C4-2B (cell line): ENCODE measurements around the gene KDM5A.
"Not testable (repeated sequence)": the region's sequence is repeated elsewhere in the genome, so short reads cannot be mapped to it uniquely, and the experiment has no call there.

Experiments
- H3K27ac ChIP-seq: fragments of 450-650 bp; 2 replicates; pipeline ENCODE4 v1.5.1; 2017
- ZFX ChIP-seq: fragments of 450-650 bp; IDR thresholded peaks from 2 replicates; pipeline ENCODE4 v1.6.1; 2017
- TF ChIP-seq, protein P1 (sequence below): fragments of 450-650 bp; conservative IDR thresholded peaks from 2 replicates; pipeline ENCODE4 v1.5.1; 2017; ENCODE audit warnings: mild to moderate bottlenecking

KDM5A gene

DNA sequence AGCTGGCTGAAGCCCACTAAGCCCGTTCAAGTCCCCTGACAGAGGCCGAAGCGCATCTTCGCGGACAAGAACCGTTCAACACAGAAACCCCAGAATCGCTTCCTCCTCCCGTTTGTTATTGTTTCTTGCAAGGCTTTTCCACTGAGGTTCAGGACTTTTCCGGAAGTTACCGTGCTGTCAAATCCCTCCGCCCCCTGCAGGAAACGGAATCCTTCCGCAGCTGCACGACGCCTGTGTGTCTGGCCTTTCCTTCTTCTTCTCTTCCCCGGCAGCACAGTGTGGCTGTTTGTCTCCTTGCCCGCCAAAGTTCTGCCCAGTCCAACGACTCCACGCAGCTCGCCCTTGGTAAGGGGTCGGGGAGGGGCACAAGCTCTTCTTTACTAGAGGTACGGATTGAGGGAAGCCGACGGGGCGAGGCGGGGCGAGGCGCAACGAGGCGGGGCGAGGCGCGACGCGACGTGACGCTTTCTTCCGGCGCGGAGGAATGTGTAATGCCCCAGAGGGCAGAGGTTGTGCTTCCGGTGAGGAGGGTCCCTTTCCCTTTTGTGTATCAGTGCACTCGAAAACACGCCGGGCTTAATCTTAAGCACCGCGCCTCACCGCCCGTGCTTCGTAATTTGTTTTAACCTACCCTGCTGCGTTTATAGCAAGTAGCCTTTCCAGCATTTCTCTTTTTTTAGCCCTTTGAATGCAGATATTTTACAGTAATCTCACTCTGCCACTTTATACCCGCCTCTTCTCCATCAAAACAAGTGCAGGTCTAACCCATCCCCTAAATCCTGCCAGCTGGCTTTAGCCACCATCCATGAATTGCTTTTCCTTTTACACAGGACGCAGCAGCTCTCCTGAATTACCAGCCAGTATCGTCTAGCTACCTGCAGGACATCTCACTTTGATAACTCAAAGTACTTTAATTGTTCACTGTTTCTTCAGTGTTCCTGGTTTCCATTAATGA, at the start of gene KDM5A:
Gene KDM5A (minus strand): TSS at position 179 of the 955 bp plus-strand sequence. CDS start 229 bp downstream, outside the sequence.
- peak within 1 kb of the TSS; percentile 84 for H3K27ac ChIP-seq
- TF ChIP-seq, protein P1, sequence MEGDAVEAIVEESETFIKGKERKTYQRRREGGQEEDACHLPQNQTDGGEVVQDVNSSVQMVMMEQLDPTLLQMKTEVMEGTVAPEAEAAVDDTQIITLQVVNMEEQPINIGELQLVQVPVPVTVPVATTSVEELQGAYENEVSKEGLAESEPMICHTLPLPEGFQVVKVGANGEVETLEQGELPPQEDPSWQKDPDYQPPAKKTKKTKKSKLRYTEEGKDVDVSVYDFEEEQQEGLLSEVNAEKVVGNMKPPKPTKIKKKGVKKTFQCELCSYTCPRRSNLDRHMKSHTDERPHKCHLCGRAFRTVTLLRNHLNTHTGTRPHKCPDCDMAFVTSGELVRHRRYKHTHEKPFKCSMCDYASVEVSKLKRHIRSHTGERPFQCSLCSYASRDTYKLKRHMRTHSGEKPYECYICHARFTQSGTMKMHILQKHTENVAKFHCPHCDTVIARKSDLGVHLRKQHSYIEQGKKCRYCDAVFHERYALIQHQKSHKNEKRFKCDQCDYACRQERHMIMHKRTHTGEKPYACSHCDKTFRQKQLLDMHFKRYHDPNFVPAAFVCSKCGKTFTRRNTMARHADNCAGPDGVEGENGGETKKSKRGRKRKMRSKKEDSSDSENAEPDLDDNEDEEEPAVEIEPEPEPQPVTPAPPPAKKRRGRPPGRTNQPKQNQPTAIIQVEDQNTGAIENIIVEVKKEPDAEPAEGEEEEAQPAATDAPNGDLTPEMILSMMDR, result no peak
- TF ChIP-seq ZFX, result no peak

DNA sequence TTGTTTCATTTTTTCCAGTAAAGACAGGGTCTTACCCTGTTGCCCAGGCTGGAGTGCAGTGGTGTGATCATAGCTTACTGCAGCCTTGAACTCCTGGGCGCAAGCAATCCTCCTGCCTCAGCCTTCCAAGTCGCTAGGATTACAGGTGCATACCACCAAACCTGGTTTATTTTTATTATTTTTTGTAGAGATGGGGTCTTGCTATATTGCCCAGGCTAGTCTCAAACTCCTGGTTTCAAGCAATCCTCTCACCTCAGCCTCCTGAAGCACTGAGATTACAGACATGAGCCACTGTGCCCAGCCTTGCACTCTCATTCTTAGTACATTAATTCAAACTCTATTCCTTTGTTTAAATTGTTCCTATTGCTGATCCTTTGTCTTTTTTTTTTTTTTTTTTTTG, 46.6 kb upstream of the KDM5A start:
- not testable (repeated sequence) for H3K27ac ChIP-seq

DNA sequence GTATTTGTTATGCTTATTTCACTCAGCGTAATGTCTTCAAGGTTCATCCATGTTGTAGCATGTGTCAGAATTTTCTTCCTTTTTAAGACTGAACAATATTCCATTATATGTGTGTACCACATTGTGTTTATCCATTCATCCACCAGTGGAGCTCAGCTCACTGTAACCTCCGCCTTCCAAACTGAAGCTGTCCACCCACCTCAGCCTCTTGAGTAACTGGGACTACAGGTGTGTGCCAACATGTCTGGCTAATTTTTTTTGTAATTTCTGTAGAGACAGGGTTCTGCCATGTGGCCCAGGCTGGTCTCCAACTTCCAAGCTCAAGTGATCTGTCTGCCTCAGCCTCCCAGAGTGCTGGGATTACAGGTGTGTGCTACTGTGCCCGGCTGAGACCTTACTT, 33.4 kb upstream of the KDM5A start:
- no peak overlapping the region for H3K27ac ChIP-seq
- TF ChIP-seq ZFX, result no peak
- TF ChIP-seq, protein P1, result no peak

DNA sequence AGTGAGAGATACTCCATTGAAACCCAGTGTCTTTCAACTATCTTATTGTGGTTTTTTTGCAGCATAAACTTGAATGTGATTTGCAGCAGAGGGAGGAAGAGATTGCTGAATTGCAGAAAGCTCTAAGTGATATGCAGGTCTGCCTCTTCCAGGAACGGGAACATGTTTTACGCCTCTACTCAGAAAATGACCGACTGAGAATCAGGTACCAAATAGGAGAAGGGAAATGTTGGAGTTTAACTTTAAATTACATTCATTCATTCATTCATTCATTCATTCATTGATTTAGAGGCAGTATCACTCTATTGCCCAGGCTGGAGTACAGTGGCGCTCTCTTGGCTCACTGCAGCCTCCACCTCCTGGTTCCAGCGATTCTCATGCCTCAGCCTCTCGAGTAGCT, 29.3 kb upstream of the KDM5A start:
- no peak overlapping the region for H3K27ac ChIP-seq
- no peak for TF ChIP-seq ZFX
- TF ChIP-seq, protein P1, result no peak

DNA sequence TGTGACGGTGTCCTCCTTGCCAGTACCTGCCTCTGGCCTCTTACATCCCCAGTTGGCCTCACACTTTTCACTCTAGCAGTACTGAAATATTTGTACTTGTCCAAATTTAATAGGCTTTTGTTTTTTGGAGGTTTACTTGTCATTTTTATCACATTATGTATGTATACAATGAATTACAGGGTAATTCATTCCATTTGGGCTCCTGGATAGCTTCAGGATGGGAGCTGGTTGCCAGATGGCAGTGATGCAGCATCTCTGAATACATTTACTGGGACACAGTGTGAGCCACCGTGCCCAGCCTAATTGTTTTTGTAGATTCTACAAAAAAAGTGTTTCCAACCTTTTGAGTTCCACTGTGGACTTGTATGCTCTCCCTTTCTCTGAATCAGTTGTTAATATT, 25.7 kb upstream of the KDM5A start:
- TF ChIP-seq, protein P1, result no peak
- TF ChIP-seq ZFX, result no peak
- H3K27ac ChIP-seq, result no peak overlapping the region

DNA sequence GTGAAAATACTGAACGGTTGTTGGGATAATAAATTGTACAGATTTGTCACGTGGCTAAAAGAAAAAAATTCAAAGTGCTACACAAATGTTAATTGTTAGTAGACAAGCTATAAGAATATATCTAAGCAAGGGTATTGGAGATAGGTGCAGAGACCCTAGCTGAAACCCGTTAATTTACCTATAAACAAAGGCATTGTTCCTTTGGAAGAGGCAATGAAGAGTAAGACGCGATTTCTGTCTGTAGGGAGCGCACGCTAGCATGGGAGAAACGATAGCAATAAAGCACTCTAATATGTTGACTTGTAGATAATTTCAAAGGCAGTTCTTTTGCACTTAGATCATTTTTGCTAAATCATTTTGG, 12.9 kb upstream of the KDM5A start:
- no peak for TF ChIP-seq ZFX
- TF ChIP-seq, protein P1, result peak; percentile 55
- peak overlapping the region; percentile 74 for H3K27ac ChIP-seq

DNA sequence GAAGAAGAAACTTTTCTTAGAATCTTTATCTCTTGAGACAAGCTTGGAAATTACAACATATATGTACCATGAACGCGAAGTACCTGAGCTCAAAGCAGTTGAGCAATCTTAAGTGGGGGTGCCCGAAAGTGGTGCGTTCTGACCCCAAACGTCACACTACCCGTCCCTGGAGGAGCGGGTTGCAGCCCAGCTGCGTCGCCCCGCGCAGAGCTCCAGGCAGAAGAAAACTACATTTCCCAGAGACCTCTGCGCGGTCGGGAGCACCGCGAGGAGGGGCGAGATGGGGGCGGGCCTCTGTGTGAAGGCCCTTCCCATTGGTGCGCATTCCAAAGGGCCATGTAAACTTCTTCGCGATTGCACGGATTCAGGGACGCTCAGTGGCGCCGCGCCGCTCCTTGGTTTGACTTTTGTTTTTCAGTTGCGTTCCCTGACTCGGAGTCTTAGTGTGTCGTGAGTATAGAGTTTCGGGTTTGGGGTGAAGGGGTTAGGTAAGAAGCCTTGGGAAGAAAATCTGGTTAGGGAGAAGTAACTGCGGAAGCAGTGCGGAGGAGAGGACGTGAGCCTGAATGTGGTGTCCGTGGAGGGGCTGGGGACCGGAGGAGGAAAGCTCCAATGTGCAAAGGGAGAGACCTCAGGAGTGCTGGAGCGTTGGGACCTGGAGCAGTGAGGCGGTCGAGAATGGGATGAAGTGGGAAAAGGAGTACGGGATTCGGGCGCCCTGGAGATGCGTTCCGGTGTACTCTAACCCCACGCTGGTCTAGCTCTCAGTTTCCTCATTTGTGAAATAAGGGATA, 12.3 kb upstream of the KDM5A start, which contains the start of gene CCDC77:
Gene CCDC77 (plus strand): TSS at position 410 of the 794 bp plus-strand sequence. CDS start 7,740 bp downstream, outside the sequence.
- H3K27ac ChIP-seq, result peak within 1 kb of the TSS; percentile 74
- no peak for TF ChIP-seq ZFX
- TF ChIP-seq, protein P1, result peak; percentile 28; the same call in 1 of the 2 replicates
